Measurements from ENCODE around the gene GUCY1B1. TPM values are rescaled to one million over a fixed set of nuclear protein-coding genes. Genes with fewer than 3 reads are reported as not detected.

Gene GUCY1B1
- polyA plus RNA-seq, 3 donors = 0.60 to 0.89 (median 0.72) TPM

- no peak overlapping the region for H3K27ac ChIP-seq (ENCODE audit: low read depth in 1 of 2, low read length in 2 of 2)
- intact Hi-C loops (cut with micrococcal nuclease) = no loop called here
- TF ChIP-seq, protein P1, sequence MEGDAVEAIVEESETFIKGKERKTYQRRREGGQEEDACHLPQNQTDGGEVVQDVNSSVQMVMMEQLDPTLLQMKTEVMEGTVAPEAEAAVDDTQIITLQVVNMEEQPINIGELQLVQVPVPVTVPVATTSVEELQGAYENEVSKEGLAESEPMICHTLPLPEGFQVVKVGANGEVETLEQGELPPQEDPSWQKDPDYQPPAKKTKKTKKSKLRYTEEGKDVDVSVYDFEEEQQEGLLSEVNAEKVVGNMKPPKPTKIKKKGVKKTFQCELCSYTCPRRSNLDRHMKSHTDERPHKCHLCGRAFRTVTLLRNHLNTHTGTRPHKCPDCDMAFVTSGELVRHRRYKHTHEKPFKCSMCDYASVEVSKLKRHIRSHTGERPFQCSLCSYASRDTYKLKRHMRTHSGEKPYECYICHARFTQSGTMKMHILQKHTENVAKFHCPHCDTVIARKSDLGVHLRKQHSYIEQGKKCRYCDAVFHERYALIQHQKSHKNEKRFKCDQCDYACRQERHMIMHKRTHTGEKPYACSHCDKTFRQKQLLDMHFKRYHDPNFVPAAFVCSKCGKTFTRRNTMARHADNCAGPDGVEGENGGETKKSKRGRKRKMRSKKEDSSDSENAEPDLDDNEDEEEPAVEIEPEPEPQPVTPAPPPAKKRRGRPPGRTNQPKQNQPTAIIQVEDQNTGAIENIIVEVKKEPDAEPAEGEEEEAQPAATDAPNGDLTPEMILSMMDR (IDR thresholded peaks at IDR 0.05) = peak; percentile 76
- DNase-seq = peak; percentile 19 to 51 (median 27)
- no peaks in the 10 kb centered on the region for H3K36me3 ChIP-seq (replicated peaks in 1 of 2; ENCODE audit: control insufficient read depth in 1 of 2, insufficient read depth in 2 of 2, low read length in 2 of 2)
- no peaks in the 10 kb centered on the region for H3K9me3 ChIP-seq (replicated peaks in 1 of 2; ENCODE audit: control insufficient read depth in 1 of 2, insufficient read depth in 1 of 2, low read length in 2 of 2)
- H4K20me1 ChIP-seq (ENCODE audit: insufficient read depth, low read length) = no peaks in the 10 kb centered on the region
- H3K79me2 ChIP-seq (ENCODE audit: insufficient read depth, low read length) = no peaks in the 10 kb centered on the region
- Mint-ChIP-seq H3K4me3 (no peak overlapping the region), H3K36me3 (no peaks in the 10 kb centered on the region), H3K27ac (no peak overlapping the region), H3K27me3 (ENCODE audit: low read depth in 3 of 3) (peaks cover 0 to 3% (median 3%) of the 10 kb centered on the region in 3 donors), H3K9me3 (no peaks in the 10 kb centered on the region), H3K4me1 (no peaks in the 10 kb centered on the region)
- H3K4me2 ChIP-seq (replicated peaks; ENCODE audit: extremely low read depth, low read length, poor library complexity, severe bottlenecking) = no peak overlapping the region
- no CpG with 5 or more reads among the region's 1 CpG for WGBS (ENCODE audit: insufficient coverage)
- H3K9ac ChIP-seq (ENCODE audit: insufficient read depth, low read length, poor library complexity, severe bottlenecking) = no peak overlapping the region
- H2AFZ ChIP-seq (ENCODE audit: insufficient read depth, low read depth, low read length, poor library complexity, severe bottlenecking) = no peak overlapping the region
- no peaks in the 10 kb centered on the region for H3K4me1 ChIP-seq (ENCODE audit: control insufficient read depth in 1 of 2, insufficient read depth in 2 of 2, low read length in 2 of 2)
- no peak overlapping the region for H3K4me3 ChIP-seq (replicated peaks in 1 of 3; ENCODE audit: low read depth in 2 of 3, low read length in 3 of 3)
- no peaks in the 10 kb centered on the region for H3K27me3 ChIP-seq (ENCODE audit: control insufficient read depth in 2 of 2, insufficient read depth in 2 of 2, low read length in 2 of 2)
Observed at GRCh38 chr4:155809835-155810234, 51.0 kb downstream of the GUCY1B1 start.

- 50% methylated on average over 1 of the region's 2 CpGs for WGBS (ENCODE audit: insufficient coverage)
- Histone ChIP-seq H2AFZ (ENCODE audit: insufficient read depth, low read depth, low read length, poor library complexity, severe bottlenecking) (no peak overlapping the region), H3K4me2 (replicated peaks; ENCODE audit: extremely low read depth, low read length, poor library complexity, severe bottlenecking) (no peak overlapping the region), H3K36me3 (replicated peaks in 1 of 2; ENCODE audit: control insufficient read depth in 1 of 2, insufficient read depth in 2 of 2, low read length in 2 of 2) (no peaks in the 10 kb centered on the region), H3K27me3 (ENCODE audit: control insufficient read depth in 2 of 2, insufficient read depth in 2 of 2, low read length in 2 of 2) (no peaks in the 10 kb centered on the region), H3K4me3 (replicated peaks in 1 of 3; ENCODE audit: low read depth in 2 of 3, low read length in 3 of 3) (no peak overlapping the region), H4K20me1 (ENCODE audit: insufficient read depth, low read length) (no peaks in the 10 kb centered on the region), H3K9me3 (replicated peaks in 1 of 2; ENCODE audit: control insufficient read depth in 1 of 2, insufficient read depth in 1 of 2, low read length in 2 of 2) (no peaks in the 10 kb centered on the region), H3K27ac (ENCODE audit: low read depth in 1 of 2, low read length in 2 of 2) (no peak overlapping the region), H3K79me2 (ENCODE audit: insufficient read depth, low read length) (no peaks in the 10 kb centered on the region), H3K9ac (ENCODE audit: insufficient read depth, low read length, poor library complexity, severe bottlenecking) (no peak overlapping the region), H3K4me1 (ENCODE audit: control insufficient read depth in 1 of 2, insufficient read depth in 2 of 2, low read length in 2 of 2) (no peaks in the 10 kb centered on the region)
- no peak for DNase-seq
- intact Hi-C loops (cut with micrococcal nuclease) = no loop called here
- Mint-ChIP-seq H3K27me3 (ENCODE audit: low read depth in 3 of 3) (peaks cover 0 to 5% (median 4%) of the 10 kb centered on the region in 3 donors), H3K9me3 (no peaks in the 10 kb centered on the region), H3K4me3 (no peak overlapping the region), H3K4me1 (no peaks in the 10 kb centered on the region), H3K27ac (no peak overlapping the region), H3K36me3 (no peaks in the 10 kb centered on the region)
- TF ChIP-seq, protein P1 (IDR thresholded peaks at IDR 0.05) = no peak
Observed at GRCh38 chr4:155811083-155811482, 52.3 kb downstream of the GUCY1B1 start.

Measured in CD14-positive monocyte (primary cell).